HG03135 (cell line): ENCODE results near the gene PDE12.
A peak's percentile ranks its signal among the peaks of the same experiment; 100 is the strongest.
"Not testable (repeated sequence)": the region's sequence is repeated elsewhere in the genome, so short reads cannot be mapped to it uniquely, and the experiment has no call there.

Experiments
- ATAC-seq: cut with Tn5 transposase; IDR thresholded peaks from one replicate; pipeline ENCODE4 v1.9.1; 2021; ENCODE audit warnings: mild to moderate bottlenecking, moderate library complexity; ENCODE audit not compliant: unreplicated experiment

PDE12 gene

GRCh38 chr3:57586778-57587177 lies 30.7 kb downstream of the PDE12 start:
- ATAC-seq = no peak

GRCh38 chr3:57587905-57588304 lies 31.8 kb downstream of the PDE12 start:
- no peak for ATAC-seq

GRCh38 chr3:57592306-57592705 lies 36.2 kb downstream of the PDE12 start:
- ATAC-seq = no peak

- ATAC-seq = no peak
Measured at GRCh38 chr3:57594144-57594543, 38.1 kb downstream of the PDE12 start.

- no peak for ATAC-seq
Measured at GRCh38 chr3:57594576-57594975, 38.5 kb downstream of the PDE12 start.

- no peak for ATAC-seq
Measured at GRCh38 chr3:57596495-57597126, 40.5 kb downstream of the PDE12 start.

- ATAC-seq = peak; percentile 96
Measured at GRCh38 chr3:57597127-57597923, 41.3 kb downstream of the PDE12 start, which contains the start of gene ARF4. TSS of gene ARF4 (minus strand) at chr3:57597344. CDS start at chr3:57597140, 204 bp downstream.

GRCh38 chr3:57598765-57599360 lies 42.8 kb downstream of the PDE12 start:
- no peak for ATAC-seq

GRCh38 chr3:57600195-57600594 lies 44.1 kb downstream of the PDE12 start:
- no peak for ATAC-seq

- no peak for ATAC-seq
Measured at GRCh38 chr3:57604971-57605370, 48.9 kb downstream of the PDE12 start.

- no peak for ATAC-seq
Measured at GRCh38 chr3:57605683-57606082, 49.6 kb downstream of the PDE12 start.

- ATAC-seq = not testable (repeated sequence)
Measured at GRCh38 chr3:57611870-57612269, 55.8 kb downstream of the PDE12 start.

- ATAC-seq = no peak
Measured at GRCh38 chr3:57616233-57616632, 60.2 kb downstream of the PDE12 start.
